ENCODE measurements around the gene WEE2.

Gene WEE2

GRCh38 chr7:141717450-141717849 is 9.3 kb downstream of the WEE2 start:
- Histone ChIP-seq H3K9me3 (ENCODE audit: insufficient read depth, low read length, severe bottlenecking) (no peaks in the 10 kb centered on the region), H3K27ac (ENCODE audit: low read length) (no peak overlapping the region), H3K9ac (ENCODE audit: low read depth, low read length) (no peak overlapping the region), H3K27me3 (ENCODE audit: insufficient read depth, low read length, poor library complexity) (no peaks in the 10 kb centered on the region), H3K4me3 (ENCODE audit: low read depth in 1 of 2, low read length in 2 of 2) (no peak overlapping the region), H3K79me2 (ENCODE audit: insufficient read depth, low read length) (no peaks in the 10 kb centered on the region), H4K20me1 (ENCODE audit: insufficient read depth, low read length) (no peaks in the 10 kb centered on the region), H2AFZ (ENCODE audit: low read depth, low read length) (no peak overlapping the region), H3K4me2 (ENCODE audit: insufficient read depth, low read length) (no peak overlapping the region), H3K36me3 (ENCODE audit: insufficient read depth, low read length) (no peaks in the 10 kb centered on the region), H3K4me1 (ENCODE audit: insufficient read depth, low read length) (no peaks in the 10 kb centered on the region)
- DNase-seq (no peak), ATAC-seq (ENCODE audit: insufficient read depth, low read depth) (no peak)
- TF ChIP-seq EZH2 (IDR thresholded peaks at IDR 0.05; ENCODE audit: borderline replicate concordance, low read depth, low read length, severe bottlenecking), result no peak

GRCh38 chr7:141722529-141722928 is 14.4 kb downstream of the WEE2 start:
- H3K79me2 ChIP-seq (ENCODE audit: insufficient read depth, low read length), result no peaks in the 10 kb centered on the region
- TF ChIP-seq CTCF (IDR thresholded peaks at IDR 0.05; ENCODE audit: borderline replicate concordance, extremely low read depth, low read length, poor library complexity, severe bottlenecking) (no peak), EZH2 (IDR thresholded peaks at IDR 0.05; ENCODE audit: borderline replicate concordance, low read depth, low read length, severe bottlenecking) (no peak)
- no peak overlapping the region for H3K9ac ChIP-seq (ENCODE audit: low read depth, low read length)
- no peak for DNase-seq
- H3K9me3 ChIP-seq (ENCODE audit: insufficient read depth, low read length, severe bottlenecking), result no peaks in the 10 kb centered on the region
- H4K20me1 ChIP-seq (ENCODE audit: insufficient read depth, low read length), result no peaks in the 10 kb centered on the region
- no peak overlapping the region for H2AFZ ChIP-seq (ENCODE audit: low read depth, low read length)
- H3K36me3 ChIP-seq (ENCODE audit: insufficient read depth, low read length), result no peaks in the 10 kb centered on the region
- no peak overlapping the region for H3K4me3 ChIP-seq (ENCODE audit: low read depth in 1 of 2, low read length in 2 of 2)
- H3K27ac ChIP-seq (ENCODE audit: low read length), result no peak overlapping the region
- no peaks in the 10 kb centered on the region for H3K4me1 ChIP-seq (ENCODE audit: insufficient read depth, low read length)
- no peak overlapping the region for H3K4me2 ChIP-seq (ENCODE audit: insufficient read depth, low read length)
- no peak for ATAC-seq (ENCODE audit: insufficient read depth, low read depth)
- H3K27me3 ChIP-seq (ENCODE audit: insufficient read depth, low read length, poor library complexity), result no peaks in the 10 kb centered on the region

GRCh38 chr7:141729020-141729419 is 20.9 kb downstream of the WEE2 start:
- no peak for TF ChIP-seq CTCF (IDR thresholded peaks at IDR 0.05; ENCODE audit: borderline replicate concordance, extremely low read depth, low read length, poor library complexity, severe bottlenecking)
- no peak for TF ChIP-seq EZH2 (IDR thresholded peaks at IDR 0.05; ENCODE audit: borderline replicate concordance, low read depth, low read length, severe bottlenecking)
- no peak for ATAC-seq (ENCODE audit: insufficient read depth, low read depth)

GRCh38 chr7:141731476-141732149 is 23.5 kb downstream of the WEE2 start:
- Histone ChIP-seq H3K4me2 (ENCODE audit: insufficient read depth, low read length) (no peak overlapping the region), H3K9me3 (ENCODE audit: insufficient read depth, low read length, severe bottlenecking) (no peaks in the 10 kb centered on the region), H3K79me2 (ENCODE audit: insufficient read depth, low read length) (no peaks in the 10 kb centered on the region), H3K9ac (ENCODE audit: low read depth, low read length) (no peak overlapping the region), H2AFZ (ENCODE audit: low read depth, low read length) (no peak overlapping the region), H3K27ac (ENCODE audit: low read length) (no peak overlapping the region), H3K4me3 (ENCODE audit: low read depth in 1 of 2, low read length in 2 of 2) (no peak overlapping the region), H3K27me3 (ENCODE audit: insufficient read depth, low read length, poor library complexity) (no peaks in the 10 kb centered on the region), H3K4me1 (ENCODE audit: insufficient read depth, low read length) (peaks cover 6% of the 10 kb centered on the region), H4K20me1 (ENCODE audit: insufficient read depth, low read length) (no peaks in the 10 kb centered on the region), H3K36me3 (ENCODE audit: insufficient read depth, low read length) (no peaks in the 10 kb centered on the region)
- ATAC-seq (ENCODE audit: insufficient read depth, low read depth) (no peak), DNase-seq (no peak)
- no peak for TF ChIP-seq CTCF (IDR thresholded peaks at IDR 0.05; ENCODE audit: borderline replicate concordance, extremely low read depth, low read length, poor library complexity, severe bottlenecking)
- no peak for TF ChIP-seq EZH2 (IDR thresholded peaks at IDR 0.05; ENCODE audit: borderline replicate concordance, low read depth, low read length, severe bottlenecking)

More at GRCh38 chr7:141729020-141729419, 20.9 kb downstream of the WEE2 start:
- Histone ChIP-seq H3K9ac (ENCODE audit: low read depth, low read length) (no peak overlapping the region), H3K4me2 (ENCODE audit: insufficient read depth, low read length) (no peak overlapping the region), H3K36me3 (ENCODE audit: insufficient read depth, low read length) (no peaks in the 10 kb centered on the region), H3K4me3 (ENCODE audit: low read depth in 1 of 2, low read length in 2 of 2) (no peak overlapping the region), H3K27me3 (ENCODE audit: insufficient read depth, low read length, poor library complexity) (no peaks in the 10 kb centered on the region), H3K4me1 (ENCODE audit: insufficient read depth, low read length) (no peaks in the 10 kb centered on the region), H2AFZ (ENCODE audit: low read depth, low read length) (no peak overlapping the region), H4K20me1 (ENCODE audit: insufficient read depth, low read length) (no peaks in the 10 kb centered on the region), H3K27ac (ENCODE audit: low read length) (no peak overlapping the region), H3K79me2 (ENCODE audit: insufficient read depth, low read length) (no peaks in the 10 kb centered on the region), H3K9me3 (ENCODE audit: insufficient read depth, low read length, severe bottlenecking) (no peaks in the 10 kb centered on the region)
- DNase-seq, result no peak

Data from DND-41 (cell line).